GM11168 (cell line): Measurements from ENCODE around the gene TMEFF2.

Experiments used
- in situ Hi-C: fragments of 300-500 bp; cut with MboI; formaldehyde crosslinking; loops from one replicate; pipeline ENCODE4 v1.12.0; 2022; ENCODE audit warnings: low sequenced_read_pairs; ENCODE audit not compliant: unreplicated experiment

The TMEFF2 gene

DNA sequence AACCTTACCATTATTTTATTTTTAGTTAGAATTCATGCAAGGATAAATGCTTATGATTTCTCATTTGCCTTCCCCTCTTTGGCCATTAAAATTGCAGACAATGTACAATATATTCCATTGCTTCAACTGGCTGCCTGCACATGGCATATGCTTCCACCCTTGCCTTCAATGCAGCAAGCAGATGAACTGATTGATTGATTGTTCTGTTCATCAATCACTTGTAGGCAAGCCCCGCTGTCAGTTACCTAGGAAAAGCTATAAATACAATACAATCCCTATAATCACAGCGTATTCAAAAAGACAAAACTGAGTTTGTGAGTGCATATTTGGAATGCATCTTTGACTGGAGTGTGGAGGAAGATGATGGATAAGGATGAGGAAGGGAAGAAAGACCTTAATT lies 274.2 kb downstream of the TMEFF2 start:
- in situ Hi-C loops: no loop called here

DNA sequence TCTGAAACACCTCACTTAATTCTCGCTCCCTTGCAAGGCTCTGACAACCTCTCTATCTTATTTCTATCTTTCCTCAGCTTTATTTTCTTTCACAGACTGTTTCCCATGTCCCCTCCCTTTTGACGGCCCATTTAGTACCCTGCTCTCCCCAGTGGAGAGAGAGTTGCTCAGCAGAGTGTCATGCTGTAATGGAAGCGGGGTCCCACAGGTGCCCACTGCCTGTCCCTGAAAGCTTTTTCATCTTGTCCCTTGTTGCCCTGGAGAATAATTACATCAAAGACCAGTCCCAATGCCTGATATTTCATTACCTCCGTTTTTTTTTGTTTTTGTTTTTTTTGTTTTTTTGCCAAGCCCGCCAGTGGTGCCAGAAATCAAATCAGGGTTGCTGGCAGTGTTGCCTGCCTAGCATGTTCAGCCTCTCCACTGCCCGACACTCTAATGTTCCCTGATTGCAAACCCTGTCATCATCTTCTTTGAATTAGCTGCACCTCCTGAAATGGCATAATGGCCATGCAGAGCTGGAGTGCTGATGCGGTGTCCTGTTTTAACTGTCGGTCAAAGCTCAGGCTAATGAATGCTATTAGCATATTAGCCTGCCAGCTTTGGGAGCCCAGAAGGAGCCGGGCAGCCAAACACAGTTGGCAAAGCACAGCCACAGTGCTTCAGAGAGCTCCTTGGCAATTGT lies 276.6 kb downstream of the TMEFF2 start:
- in situ Hi-C loops: no loop called here

GRCh38 chr2:191917430-191917881 lies 277.3 kb downstream of the TMEFF2 start:
- in situ Hi-C loops: no loop called here

DNA sequence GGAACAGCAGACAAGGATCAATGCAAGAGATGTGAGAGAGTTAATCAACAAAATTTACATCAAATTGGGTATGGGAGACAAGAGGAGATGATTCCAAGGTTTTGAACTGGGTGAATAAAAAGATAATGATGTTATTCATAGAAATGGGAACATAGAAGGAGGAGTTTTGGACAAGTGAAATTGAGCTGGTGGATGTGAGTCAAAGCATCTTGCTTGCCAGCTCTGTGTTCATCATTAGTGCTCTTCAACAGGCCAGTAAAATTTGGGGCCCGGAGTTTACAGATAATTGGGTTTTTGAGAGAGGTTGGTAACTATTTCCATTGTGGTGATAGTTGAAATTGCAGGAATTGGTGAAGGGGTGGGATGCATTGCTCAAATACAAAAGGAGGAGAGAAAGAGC lies 277.9 kb downstream of the TMEFF2 start:
- in situ Hi-C loops: no loop called here

- in situ Hi-C loops: no loop called here
Measured at GRCh38 chr2:191915750-191916149, 279.0 kb downstream of the TMEFF2 start.

GRCh38 chr2:191913796-191914195 lies 280.9 kb downstream of the TMEFF2 start:
- in situ Hi-C loops: no loop called here

DNA sequence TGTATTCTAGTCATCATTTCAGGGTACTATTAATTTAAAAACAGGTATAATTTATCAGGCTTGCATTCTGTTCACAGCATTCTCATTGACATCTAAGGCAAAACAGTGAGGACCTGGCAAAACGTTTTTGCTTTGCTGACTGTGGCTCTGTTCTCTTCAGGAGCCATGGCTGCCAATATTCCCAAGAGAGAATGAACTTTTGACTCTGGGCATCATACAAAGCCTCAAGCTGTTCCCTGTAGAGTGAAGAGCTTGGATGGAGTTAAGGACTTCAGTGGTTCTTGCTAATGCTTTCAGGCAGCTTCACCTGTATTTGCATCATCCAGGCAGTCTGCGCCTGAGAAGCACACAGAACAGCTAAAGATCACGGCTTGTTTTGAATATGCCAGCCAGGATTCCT lies 282.0 kb downstream of the TMEFF2 start:
- in situ Hi-C loops: no loop called here

GRCh38 chr2:191910518-191910917 lies 284.2 kb downstream of the TMEFF2 start:
- in situ Hi-C loops: no loop called here

GRCh38 chr2:191908874-191909273 lies 285.9 kb downstream of the TMEFF2 start:
- in situ Hi-C loops: no loop called here

DNA sequence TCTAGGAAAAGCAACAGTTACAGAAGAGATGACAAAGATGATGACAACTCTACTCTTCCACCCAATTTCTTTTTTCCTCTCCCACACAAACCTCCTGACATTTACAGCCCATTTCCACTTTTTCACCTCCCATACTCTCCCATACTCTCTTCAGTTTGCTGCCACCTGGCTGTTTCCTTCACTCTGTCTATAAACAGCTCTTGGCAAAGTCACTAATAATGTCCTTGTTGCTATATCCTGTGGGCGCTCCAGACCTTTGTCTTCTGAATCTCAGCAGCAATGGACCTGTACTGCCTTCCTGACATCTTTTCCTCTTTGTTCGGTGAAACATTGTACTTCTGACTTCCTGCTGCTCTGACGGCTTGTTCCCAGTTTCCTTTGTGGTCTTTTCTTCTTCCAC lies 287.2 kb downstream of the TMEFF2 start:
- in situ Hi-C loops: no loop called here

GRCh38 chr2:191907091-191907490 lies 287.6 kb downstream of the TMEFF2 start:
- in situ Hi-C loops: no loop called here

DNA sequence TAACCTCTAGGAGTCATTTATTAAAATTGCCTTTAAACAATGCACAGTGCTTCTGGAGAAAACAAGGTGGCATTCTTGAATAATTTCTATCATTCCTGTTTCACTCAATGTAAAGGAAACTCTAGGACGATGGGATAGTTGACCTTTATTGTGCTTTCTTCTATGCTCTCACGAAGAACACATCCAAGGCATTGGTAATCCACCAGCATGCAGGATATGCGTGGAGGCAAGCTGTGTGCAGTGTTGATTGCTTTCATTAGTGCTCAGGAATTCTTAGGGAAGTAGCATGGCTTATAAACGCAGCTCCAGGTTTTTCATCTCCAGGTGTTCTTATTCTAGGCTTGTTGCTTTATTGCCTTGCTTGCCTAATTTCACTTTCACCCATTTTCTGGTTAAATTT lies 289.4 kb downstream of the TMEFF2 start:
- in situ Hi-C loops: no loop called here

- in situ Hi-C loops: no loop called here
Measured at GRCh38 chr2:191901031-191901430, 293.7 kb downstream of the TMEFF2 start.

DNA sequence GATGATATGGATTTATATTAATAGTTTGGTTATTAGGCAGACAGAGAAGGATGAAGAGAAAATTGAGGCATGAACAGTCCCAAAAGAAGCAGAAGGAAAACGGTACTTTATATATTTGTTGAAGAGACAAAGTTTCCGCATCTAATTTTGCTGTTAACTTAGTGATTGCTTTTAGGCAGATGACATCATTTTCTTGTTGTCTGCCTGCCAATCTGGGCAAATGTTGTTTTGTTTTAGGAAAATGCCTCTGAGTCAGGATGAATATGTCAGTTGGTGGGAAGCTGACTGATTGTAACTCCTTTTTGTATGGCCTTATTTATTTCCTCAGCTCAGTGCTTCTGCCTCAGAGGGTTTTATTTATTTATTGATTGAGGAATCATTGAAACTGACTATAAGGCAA lies 295.3 kb downstream of the TMEFF2 start:
- in situ Hi-C loops: no loop called here
